OCI-LY7 (cell line): ENCODE data around the gene TTC28. TPM values are rescaled to one million over a fixed set of nuclear protein-coding genes. Genes with fewer than 3 reads are reported as not detected.

Experiments
- BruUV-seq: library from RNA; stranded (reverse); fragments of 400-500 nt; replicated peaks from 2 replicates; lab custom pipeline; 2021; lab: Mats Ljungman, UMichigan
- CTCF ChIA-PET: fragments of 300-600 bp; sonication (Branson Sonifier 250); formaldehyde crosslinking; loops from one replicate; lab custom pipeline; 2022; ENCODE audit warnings: antibody characterized with exemption; ENCODE audit not compliant: unreplicated experiment; lab: Charles Lee
- POLR2A ChIA-PET: fragments of 300-600 bp; sonication (Branson Sonifier 250); formaldehyde crosslinking; loops from one replicate; lab custom pipeline; 2022; ENCODE audit warnings: antibody characterized with exemption; lab: Charles Lee
- DNase-seq: peaks from one replicate; pipeline ENCODE4 v3.0.0-alpha.2; 2015; ENCODE audit warnings: low spot score
- H2AFZ ChIP-seq: fragments of 200-600 bp; sonication (generic), shearing (Covaris generic); 2 replicates; pipeline ENCODE4 v1.6.1; 2014; ENCODE audit warnings: mild to moderate bottlenecking, antibody characterized with exemption, low read length, moderate library complexity
- H3K27ac ChIP-seq: fragments of 200-600 bp; sonication (generic); 2 replicates; pipeline ENCODE4 v1.5.1; 2014; ENCODE audit warnings: mixed run types, low read depth, mild to moderate bottlenecking, moderate library complexity, low read length, inconsistent platforms; ENCODE audit not compliant: poor library complexity, severe bottlenecking
- H3K36me3 ChIP-seq: fragments of 200-600 bp; sonication (generic); 2 replicates; pipeline ENCODE4 v1.6.1; 2014; ENCODE audit warnings: mild to moderate bottlenecking, antibody characterized with exemption, low read length, moderate library complexity, mixed read lengths; ENCODE audit not compliant: insufficient read depth
- H3K4me1 ChIP-seq: fragments of 200-600 bp; sonication (generic); 2 replicates; pipeline ENCODE4 v1.5.1; 2014; ENCODE audit warnings: mild to moderate bottlenecking, low read length; ENCODE audit not compliant: insufficient read depth, poor library complexity, severe bottlenecking
- H3K4me2 ChIP-seq: fragments of 200-600 bp; sonication (generic); 2 replicates; pipeline ENCODE4 v1.6.1; 2014; ENCODE audit warnings: mild to moderate bottlenecking, low read length
- H3K4me3 ChIP-seq: fragments of 200-600 bp; sonication (generic); 2 replicates; pipeline ENCODE4 v1.5.1; 2014; ENCODE audit warnings: mild to moderate bottlenecking, low read depth, low read length; ENCODE audit not compliant: poor library complexity, severe bottlenecking
- H3K79me2 ChIP-seq: fragments of 200-600 bp; sonication (generic); 2 replicates; pipeline ENCODE4 v1.6.1; 2016; ENCODE audit warnings: low read depth, mild to moderate bottlenecking, low read length, moderate library complexity, mixed read lengths; ENCODE audit not compliant: insufficient read depth
- H3K9me2 ChIP-seq: fragments of 200-600 bp; sonication (generic); 2 replicates; pipeline ENCODE4 v1.6.1; 2016; ENCODE audit warnings: mild to moderate bottlenecking, low read length, mixed read lengths; ENCODE audit not compliant: insufficient read depth
- H3K9me3 ChIP-seq: fragments of 200-600 bp; sonication (generic); 2 replicates; pipeline ENCODE4 v1.6.1; 2014; ENCODE audit warnings: mild to moderate bottlenecking, mixed run types, low read length, mixed read lengths
- H4K20me1 ChIP-seq: fragments of 200-600 bp; sonication (generic); 2 replicates; pipeline ENCODE4 v1.6.1; 2014; ENCODE audit warnings: mild to moderate bottlenecking, antibody characterized with exemption, low read length, moderate library complexity, mixed read lengths; ENCODE audit not compliant: insufficient read depth
- CTCF ChIP-seq: fragments of 200-600 bp; sonication (generic); conservative IDR thresholded peaks from 2 replicates; pipeline ENCODE4 v1.5.1; 2014; ENCODE audit warnings: mild to moderate bottlenecking, antibody characterized with exemption, low read length, moderate library complexity, mixed read lengths
- EZH2phosphoT487 ChIP-seq: fragments of 200-600 bp; sonication (generic); IDR thresholded peaks from 2 replicates; pipeline ENCODE4 v1.6.1; 2018; ENCODE audit warnings: low read depth, borderline replicate concordance, mild to moderate bottlenecking, mixed run types, antibody characterized with exemption, low read length, moderate library complexity, mixed read lengths
- intact Hi-C: fragments of 100-400 bp; cut with micrococcal nuclease; formaldehyde crosslinking; loops from one replicate; pipeline ENCODE4 v1.10.0; 2022; ENCODE audit not compliant: unreplicated experiment
- total RNA-seq, 2 experiments: library from RNA; depleted of rRNA in 1 of 2; stranded (reverse); fragments of >200 nt in 1 of 2; shearing (Covaris generic) in 1 of 2; gene quantifications; 2 replicates each; pipeline ENCODE4 v1.2.3, GENCODE V29; 2014 to 2022

TTC28 gene
- total RNA-seq, 2 experiments from 2014 or later, result under 0.01 to 0.55 TPM

GRCh38 chr22:27978317-27978716 lies 701.3 kb downstream of the TTC28 start:
- no peak overlapping the region for H3K27ac ChIP-seq
- H3K79me2 ChIP-seq, result no peaks in the 10 kb centered on the region
- no peaks in the 10 kb centered on the region for H3K36me3 ChIP-seq
- POLR2A ChIA-PET, result no interaction called here
- CTCF ChIA-PET, result no interaction called here
- no TSS peak for BruUV-seq
- H4K20me1 ChIP-seq, result no peaks in the 10 kb centered on the region
- H3K4me3 ChIP-seq, result no peak overlapping the region
- no peak overlapping the region for H2AFZ ChIP-seq
- H3K9me3 ChIP-seq, result no peaks in the 10 kb centered on the region
- H3K4me2 ChIP-seq, result no peak overlapping the region
- TF ChIP-seq CTCF, result no peak
- no peak for TF ChIP-seq EZH2phosphoT487
- H3K4me1 ChIP-seq, result no peaks in the 10 kb centered on the region
- intact Hi-C loops, result no loop called here
- no peak for DNase-seq
- H3K9me2 ChIP-seq, result no peaks in the 10 kb centered on the region

- no TSS peak for BruUV-seq
- H3K79me2 ChIP-seq, result no peaks in the 10 kb centered on the region
- H3K4me2 ChIP-seq, result no peak overlapping the region
- ChIA-PET POLR2A (no interaction called here), CTCF (no interaction called here)
- H3K27ac ChIP-seq, result no peak overlapping the region
- H3K9me3 ChIP-seq, result no peaks in the 10 kb centered on the region
- H2AFZ ChIP-seq, result no peak overlapping the region
- intact Hi-C loops, result no loop called here
- H3K4me3 ChIP-seq, result no peak overlapping the region
- H3K9me2 ChIP-seq, result no peaks in the 10 kb centered on the region
- no peak for TF ChIP-seq EZH2phosphoT487
- peak; percentile 30; the same call in 1 of the 2 replicates for TF ChIP-seq CTCF
- no peak for DNase-seq
- H4K20me1 ChIP-seq, result no peaks in the 10 kb centered on the region
- no peaks in the 10 kb centered on the region for H3K36me3 ChIP-seq
- no peaks in the 10 kb centered on the region for H3K4me1 ChIP-seq
Observed at GRCh38 chr22:27976586-27976985, 703.1 kb downstream of the TTC28 start.

GRCh38 chr22:27975381-27976013 lies 704.1 kb downstream of the TTC28 start:
- no peak for DNase-seq
- no TSS peak for BruUV-seq

More at GRCh38 chr22:27975381-27976013, 704.1 kb downstream of the TTC28 start:
- intact Hi-C loops, result no loop called here
- Histone ChIP-seq H2AFZ (no peak overlapping the region), H3K27ac (no peak overlapping the region), H3K4me2 (no peak overlapping the region), H3K79me2 (no peaks in the 10 kb centered on the region), H3K4me1 (no peaks in the 10 kb centered on the region), H4K20me1 (no peaks in the 10 kb centered on the region), H3K4me3 (no peak overlapping the region), H3K36me3 (no peaks in the 10 kb centered on the region; the same call in 1 of the 2 replicates), H3K9me3 (peaks cover 3% of the 10 kb centered on the region), H3K9me2 (no peaks in the 10 kb centered on the region)
- ChIA-PET CTCF (no interaction called here), POLR2A (no interaction called here)
- TF ChIP-seq EZH2phosphoT487 (no peak), CTCF (no peak)
